Measurements from ENCODE around the gene DYNLRB2.

DNA sequence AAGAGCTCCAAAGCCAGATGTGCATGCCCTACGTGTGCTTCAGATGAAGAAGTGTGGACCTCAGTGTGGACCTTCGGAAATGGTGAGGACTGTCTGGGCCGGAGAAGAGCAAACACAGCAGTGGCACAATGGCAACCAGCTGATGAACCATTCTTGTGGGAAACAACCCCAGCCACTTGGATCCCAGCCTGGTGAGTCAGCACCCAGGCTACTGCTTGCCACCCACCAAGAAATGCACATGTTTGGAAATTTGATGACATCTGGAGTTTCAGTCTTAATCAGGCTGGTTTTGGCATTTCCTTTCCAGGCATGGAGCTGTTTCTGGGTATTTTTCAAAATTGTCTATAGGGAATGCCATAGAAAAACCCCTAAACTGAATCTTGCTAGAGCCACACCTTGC is 42.7 kb downstream of the DYNLRB2 start:
- TF ChIP-seq CTCF (IDR thresholded peaks at IDR 0.05) (no peak), POLR2AphosphoS5 (IDR thresholded peaks at IDR 0.05) (no peak), POLR2A (IDR thresholded peaks at IDR 0.05) (no peak)
